ENCODE measurements around the gene ST6GALNAC5.

The ST6GALNAC5 gene

DNA sequence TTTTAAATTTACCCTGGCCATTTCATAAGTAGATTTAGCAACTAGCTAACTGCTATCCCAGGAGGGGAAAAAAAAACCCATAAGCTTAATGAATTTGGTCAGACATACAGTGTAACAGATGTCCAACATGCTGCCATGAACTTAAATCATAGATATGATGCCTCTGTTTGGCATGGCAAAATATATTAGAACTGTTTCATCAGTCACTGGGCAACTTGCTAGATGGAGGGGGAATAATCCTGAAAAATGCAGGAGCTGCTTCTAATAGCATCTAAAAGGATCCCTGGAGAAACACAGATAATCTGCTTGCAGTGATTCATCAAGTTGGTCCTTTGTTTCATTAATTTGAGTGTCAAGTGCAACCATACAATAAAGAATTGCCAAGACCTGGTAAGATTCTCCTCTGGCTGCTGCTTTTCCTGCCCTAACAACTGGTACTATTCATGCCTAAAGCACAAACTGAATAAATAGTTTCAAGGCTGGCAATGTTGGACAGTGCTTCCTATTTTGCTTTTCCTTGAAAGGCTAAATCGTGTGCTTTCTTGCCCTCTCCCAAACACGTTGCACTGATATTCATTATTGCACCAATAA is 1.5 kb upstream of the ST6GALNAC5 start:
- no peak overlapping the region for H3K4me3 ChIP-seq (ENCODE audit: low read depth, low read length)
- no peak for DNase-seq (ENCODE audit: low read depth)
- TF ChIP-seq, protein P1, sequence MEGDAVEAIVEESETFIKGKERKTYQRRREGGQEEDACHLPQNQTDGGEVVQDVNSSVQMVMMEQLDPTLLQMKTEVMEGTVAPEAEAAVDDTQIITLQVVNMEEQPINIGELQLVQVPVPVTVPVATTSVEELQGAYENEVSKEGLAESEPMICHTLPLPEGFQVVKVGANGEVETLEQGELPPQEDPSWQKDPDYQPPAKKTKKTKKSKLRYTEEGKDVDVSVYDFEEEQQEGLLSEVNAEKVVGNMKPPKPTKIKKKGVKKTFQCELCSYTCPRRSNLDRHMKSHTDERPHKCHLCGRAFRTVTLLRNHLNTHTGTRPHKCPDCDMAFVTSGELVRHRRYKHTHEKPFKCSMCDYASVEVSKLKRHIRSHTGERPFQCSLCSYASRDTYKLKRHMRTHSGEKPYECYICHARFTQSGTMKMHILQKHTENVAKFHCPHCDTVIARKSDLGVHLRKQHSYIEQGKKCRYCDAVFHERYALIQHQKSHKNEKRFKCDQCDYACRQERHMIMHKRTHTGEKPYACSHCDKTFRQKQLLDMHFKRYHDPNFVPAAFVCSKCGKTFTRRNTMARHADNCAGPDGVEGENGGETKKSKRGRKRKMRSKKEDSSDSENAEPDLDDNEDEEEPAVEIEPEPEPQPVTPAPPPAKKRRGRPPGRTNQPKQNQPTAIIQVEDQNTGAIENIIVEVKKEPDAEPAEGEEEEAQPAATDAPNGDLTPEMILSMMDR (conservative IDR thresholded peaks at IDR 0.05; ENCODE audit: low read depth, low read length) = no peak

DNA sequence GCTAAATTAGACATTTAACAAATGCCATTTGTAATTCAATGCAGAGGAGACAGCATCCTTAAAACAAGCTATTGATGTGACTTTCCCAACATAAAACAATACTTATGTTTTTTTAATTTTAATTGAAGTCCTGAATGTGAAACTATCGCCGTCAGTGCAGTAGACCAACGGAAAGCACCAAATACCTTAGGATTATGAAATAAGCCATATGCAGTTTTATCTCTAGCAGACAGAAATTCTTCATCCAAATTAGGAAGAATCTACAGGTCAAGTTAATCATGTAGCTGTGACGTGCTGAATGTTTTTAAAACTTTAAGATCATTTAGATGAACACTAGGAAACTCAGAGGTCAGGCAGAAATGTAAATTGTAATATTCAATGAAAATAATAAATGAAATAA is 714 bp upstream of the ST6GALNAC5 start:
- peak; percentile 53 for DNase-seq (ENCODE audit: low read depth)
- TF ChIP-seq, protein P1 (conservative IDR thresholded peaks at IDR 0.05; ENCODE audit: low read depth, low read length) = no peak
- no peak overlapping the region for H3K4me3 ChIP-seq (ENCODE audit: low read depth, low read length)

DNA sequence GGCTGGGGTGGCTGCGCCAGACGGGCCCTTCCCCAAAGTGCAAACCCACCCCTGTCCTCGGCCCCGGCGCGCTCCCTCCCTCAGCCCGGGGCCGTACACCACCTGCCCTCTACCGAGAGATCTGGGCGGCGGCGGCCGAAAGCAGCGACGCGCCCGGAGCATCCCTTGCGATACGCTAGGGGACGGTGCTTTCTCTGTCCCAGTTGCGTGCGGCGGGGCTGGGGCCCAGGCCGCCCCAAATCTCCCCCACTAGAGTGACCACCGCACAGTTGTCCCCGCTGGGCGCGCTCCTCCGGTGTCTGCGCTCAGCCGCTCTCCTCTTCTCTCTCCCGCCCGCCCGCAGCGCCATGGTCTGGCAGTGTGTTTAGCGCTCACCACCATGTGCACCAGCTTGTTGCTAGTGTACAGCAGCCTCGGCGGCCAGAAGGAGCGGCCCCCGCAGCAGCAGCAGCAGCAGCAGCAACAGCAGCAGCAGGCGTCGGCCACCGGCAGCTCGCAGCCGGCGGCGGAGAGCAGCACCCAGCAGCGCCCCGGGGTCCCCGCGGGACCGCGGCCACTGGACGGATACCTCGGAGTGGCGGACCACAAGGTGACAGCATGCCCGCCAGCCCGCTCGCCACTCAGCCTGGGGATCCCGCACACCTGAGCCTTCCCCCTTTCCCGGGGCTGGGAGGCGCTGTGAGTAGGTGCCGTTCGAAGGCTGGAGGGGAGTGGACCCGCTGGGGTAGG is 1.0 kb downstream of the ST6GALNAC5 start:
- peak overlapping the region; percentile 57 for H3K4me3 ChIP-seq (ENCODE audit: low read depth, low read length)
- TF ChIP-seq, protein P1 (conservative IDR thresholded peaks at IDR 0.05; ENCODE audit: low read depth, low read length) = peak; percentile 17
- DNase-seq (ENCODE audit: low read depth) = peak; percentile 41

DNA sequence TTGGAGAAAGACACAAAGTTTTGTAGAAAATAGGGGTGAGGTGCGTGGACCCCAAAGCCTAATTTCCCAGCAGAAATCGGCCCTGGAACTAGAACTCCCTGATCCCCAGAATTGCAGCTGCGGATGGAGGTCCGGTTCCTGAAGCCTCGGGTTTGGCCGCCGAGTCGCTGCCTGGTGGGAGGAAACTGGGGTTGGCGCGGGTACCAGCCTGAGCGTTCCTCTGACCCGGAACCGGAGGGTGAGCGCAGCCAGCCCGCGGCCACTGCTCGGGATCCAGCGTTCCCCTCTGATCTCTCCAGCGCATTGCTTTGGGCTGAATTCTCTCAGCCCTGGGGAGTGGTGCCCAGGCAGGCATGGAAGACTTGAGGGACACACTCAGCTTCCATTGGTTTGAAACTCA is 1.6 kb downstream of the ST6GALNAC5 start:
- no peak for DNase-seq (ENCODE audit: low read depth)
- peak overlapping the region; percentile 57 for H3K4me3 ChIP-seq (ENCODE audit: low read depth, low read length)
- TF ChIP-seq, protein P1 (conservative IDR thresholded peaks at IDR 0.05; ENCODE audit: low read depth, low read length) = no peak

DNA sequence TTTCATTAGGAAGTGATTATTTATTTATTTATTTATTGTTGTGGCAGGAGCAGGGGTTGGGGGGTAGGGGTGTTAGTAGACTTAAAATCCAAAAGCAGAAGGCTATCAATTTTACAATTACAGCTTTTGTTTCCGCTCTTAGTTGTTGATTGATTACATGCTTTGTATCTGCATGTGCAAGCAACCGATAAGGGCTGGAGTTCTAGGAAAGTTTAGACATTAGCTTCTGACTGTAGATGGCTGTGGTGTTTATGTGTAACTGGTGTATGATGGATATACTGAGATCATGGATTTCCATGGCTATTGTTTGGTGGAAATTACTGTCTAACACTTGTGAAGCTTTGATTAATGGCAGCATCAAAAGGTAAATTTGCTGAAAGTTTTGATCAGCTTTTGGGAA is 2.8 kb downstream of the ST6GALNAC5 start:
- no peak overlapping the region for H3K4me3 ChIP-seq (ENCODE audit: low read depth, low read length)
- no peak for DNase-seq (ENCODE audit: low read depth)
- TF ChIP-seq, protein P1 (conservative IDR thresholded peaks at IDR 0.05; ENCODE audit: low read depth, low read length) = no peak

DNA sequence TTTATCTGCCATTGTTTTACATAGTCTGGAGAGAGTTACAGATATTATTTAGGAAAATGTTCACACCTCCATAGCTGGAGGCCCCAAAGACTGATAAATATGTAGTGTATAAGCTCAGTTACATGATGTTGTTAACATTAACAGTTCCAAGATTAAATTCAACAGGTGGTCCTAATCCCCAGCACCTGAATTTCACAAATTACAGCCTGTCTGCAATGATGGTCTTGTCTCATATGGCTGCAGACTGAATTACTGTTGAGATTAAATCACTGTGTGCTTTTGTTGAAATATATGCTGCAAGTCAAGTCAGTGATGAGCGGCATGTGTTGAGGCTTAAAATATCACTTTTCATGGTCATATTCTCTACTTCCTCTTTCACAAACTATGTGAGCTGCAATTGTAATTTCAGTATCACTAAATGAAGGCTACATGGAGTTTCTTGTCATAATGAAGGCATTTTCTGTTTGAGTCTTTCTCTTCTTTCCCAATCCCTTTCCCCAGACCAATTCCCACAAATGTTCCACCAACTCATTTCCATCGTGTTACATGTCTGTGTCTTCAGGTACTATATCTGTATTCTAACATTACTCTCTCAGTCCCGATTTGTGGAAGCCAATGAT is 4.2 kb downstream of the ST6GALNAC5 start:
- no peak overlapping the region for H3K4me3 ChIP-seq (ENCODE audit: low read depth, low read length)
- TF ChIP-seq, protein P1 (conservative IDR thresholded peaks at IDR 0.05; ENCODE audit: low read depth, low read length) = no peak
- DNase-seq (ENCODE audit: low read depth) = no peak
